Measurements from ENCODE around the gene CD1E. TPM values are rescaled to one million over a fixed set of nuclear protein-coding genes. Genes with fewer than 3 reads are reported as not detected.
"Not testable (repeated sequence)": the region's sequence is repeated elsewhere in the genome, so short reads cannot be mapped to it uniquely, and the experiment has no call there.

Gene CD1E
- total RNA-seq, 2 donors from 2014 or later, result not detected

DNA sequence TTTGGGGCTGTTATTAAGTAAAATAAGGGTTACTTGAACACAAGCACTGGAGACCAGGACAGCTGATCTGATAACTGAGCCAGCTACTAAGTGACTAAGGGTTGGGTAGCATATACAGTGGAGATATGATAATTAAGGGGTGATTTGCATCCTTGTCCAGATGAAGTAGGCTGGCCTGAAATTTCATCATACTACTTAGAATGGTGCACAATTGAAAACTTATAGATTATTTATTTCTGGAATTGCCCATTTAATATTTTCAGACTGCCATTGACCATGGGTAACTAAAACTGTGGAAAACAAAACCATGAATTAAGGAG is 18.5 kb upstream of the CD1E start:
- Mint-ChIP-seq H3K4me3 (no peak overlapping the region), H3K27ac (no peak overlapping the region), H3K36me3 (ENCODE audit: low read depth) (no peaks in the 10 kb centered on the region), H3K9me3 (peaks cover 5% of the 10 kb centered on the region), H3K27me3 (peaks cover 12% of the 10 kb centered on the region), H3K4me1 (no peaks in the 10 kb centered on the region)
- ATAC-seq (replicated peaks), result no peak

GRCh38 chr1:158336413-158336812 is 17.3 kb upstream of the CD1E start:
- H3K27me3 Mint-ChIP-seq, result peaks cover 12% of the 10 kb centered on the region
- H3K9me3 Mint-ChIP-seq; ATAC-seq (replicated peaks); H3K36me3 Mint-ChIP-seq (ENCODE audit: low read depth); H3K27ac Mint-ChIP-seq; H3K4me1 Mint-ChIP-seq; H3K4me3 Mint-ChIP-seq: not testable (repeated sequence)

DNA sequence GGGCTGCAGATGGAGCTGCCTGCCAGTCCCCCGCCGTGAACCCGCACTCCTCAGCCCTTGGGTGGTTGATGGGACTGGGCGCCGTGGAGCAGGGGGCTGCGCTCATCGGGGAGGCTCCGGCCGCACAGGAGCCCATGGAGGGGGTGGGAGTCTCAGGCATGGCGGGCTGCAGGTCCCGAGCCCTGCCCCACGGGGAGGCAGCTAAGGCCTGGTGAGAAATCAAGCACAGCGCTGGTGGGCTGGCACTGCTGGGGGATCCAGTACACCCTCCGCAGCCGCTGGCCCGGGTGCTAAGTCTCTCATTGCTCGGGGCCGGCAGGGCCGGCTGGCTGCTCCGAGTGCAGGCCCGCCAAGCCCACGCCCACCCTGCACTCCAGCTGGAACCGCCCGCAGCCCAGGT is 4.7 kb upstream of the CD1E start:
- not testable (repeated sequence) for H3K36me3 Mint-ChIP-seq (ENCODE audit: low read depth); H3K4me1 Mint-ChIP-seq; H3K27ac Mint-ChIP-seq; H3K9me3 Mint-ChIP-seq; ATAC-seq (replicated peaks); H3K4me3 Mint-ChIP-seq
- peaks cover 15% of the 10 kb centered on the region for H3K27me3 Mint-ChIP-seq

- H3K36me3 Mint-ChIP-seq (ENCODE audit: low read depth), result no peaks in the 10 kb centered on the region
- H3K4me3 Mint-ChIP-seq, result no peak overlapping the region
- peaks cover 37% of the 10 kb centered on the region for H3K27me3 Mint-ChIP-seq
- no peaks in the 10 kb centered on the region for H3K4me1 Mint-ChIP-seq
- H3K9me3 Mint-ChIP-seq, result no peaks in the 10 kb centered on the region
- ATAC-seq (replicated peaks), result no peak
- no peak overlapping the region for H3K27ac Mint-ChIP-seq
Measured at GRCh38 chr1:158354255-158354654, 561 bp downstream of the CD1E start.

DNA sequence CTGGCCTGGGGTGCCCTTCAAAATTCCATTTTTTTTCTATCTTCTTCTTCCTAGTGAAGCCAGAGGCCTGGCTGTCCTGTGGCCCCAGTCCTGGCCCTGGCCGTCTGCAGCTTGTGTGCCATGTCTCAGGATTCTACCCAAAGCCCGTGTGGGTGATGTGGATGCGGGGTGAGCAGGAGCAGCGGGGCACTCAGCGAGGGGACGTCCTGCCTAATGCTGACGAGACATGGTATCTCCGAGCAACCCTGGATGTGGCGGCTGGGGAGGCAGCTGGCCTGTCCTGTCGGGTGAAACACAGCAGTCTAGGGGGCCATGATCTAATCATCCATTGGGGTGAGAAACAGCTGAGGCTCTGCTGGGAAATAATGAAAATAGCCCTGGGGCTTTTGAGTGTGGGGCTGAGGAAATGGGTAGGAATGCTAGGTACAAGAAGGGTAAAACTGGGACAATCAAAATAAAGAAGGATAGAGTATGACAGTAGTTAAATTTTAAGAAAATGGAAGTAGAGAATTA is 2.1 kb downstream of the CD1E start:
- Mint-ChIP-seq H3K9me3 (no peaks in the 10 kb centered on the region), H3K27me3 (peaks cover 40% of the 10 kb centered on the region), H3K27ac (no peak overlapping the region), H3K4me3 (no peak overlapping the region), H3K4me1 (no peaks in the 10 kb centered on the region), H3K36me3 (ENCODE audit: low read depth) (no peaks in the 10 kb centered on the region)
- ATAC-seq (replicated peaks), result no peak

DNA sequence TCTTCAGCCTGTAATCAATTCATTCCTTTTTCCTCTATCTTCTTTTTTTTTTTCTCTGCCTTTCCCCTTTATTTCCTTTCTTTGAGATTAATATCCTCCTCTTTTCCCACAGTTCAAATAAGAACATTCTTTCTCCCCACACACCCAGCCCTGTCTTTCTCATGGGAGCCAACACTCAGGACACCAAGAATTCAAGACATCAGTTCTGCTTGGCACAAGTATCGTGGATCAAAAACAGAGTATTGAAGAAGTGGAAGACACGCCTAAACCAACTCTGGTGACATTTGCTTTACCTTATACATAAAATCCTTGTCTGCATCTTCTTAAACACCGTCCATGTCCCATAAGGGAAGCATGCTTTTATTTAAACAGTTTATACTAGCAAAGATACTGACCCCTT is 2.9 kb downstream of the CD1E start:
- no peak for ATAC-seq (replicated peaks)
- Mint-ChIP-seq H3K4me1 (no peaks in the 10 kb centered on the region), H3K4me3 (no peak overlapping the region), H3K36me3 (ENCODE audit: low read depth) (no peaks in the 10 kb centered on the region), H3K27me3 (peaks cover 40% of the 10 kb centered on the region), H3K9me3 (no peaks in the 10 kb centered on the region), H3K27ac (no peak overlapping the region)

GRCh38 chr1:158357441-158357840 is 3.7 kb downstream of the CD1E start:
- Mint-ChIP-seq H3K4me1 (no peaks in the 10 kb centered on the region), H3K27me3 (peaks cover 40% of the 10 kb centered on the region), H3K27ac (no peak overlapping the region), H3K4me3 (no peak overlapping the region), H3K36me3 (ENCODE audit: low read depth) (no peaks in the 10 kb centered on the region), H3K9me3 (no peaks in the 10 kb centered on the region)
- no peak for ATAC-seq (replicated peaks)

DNA sequence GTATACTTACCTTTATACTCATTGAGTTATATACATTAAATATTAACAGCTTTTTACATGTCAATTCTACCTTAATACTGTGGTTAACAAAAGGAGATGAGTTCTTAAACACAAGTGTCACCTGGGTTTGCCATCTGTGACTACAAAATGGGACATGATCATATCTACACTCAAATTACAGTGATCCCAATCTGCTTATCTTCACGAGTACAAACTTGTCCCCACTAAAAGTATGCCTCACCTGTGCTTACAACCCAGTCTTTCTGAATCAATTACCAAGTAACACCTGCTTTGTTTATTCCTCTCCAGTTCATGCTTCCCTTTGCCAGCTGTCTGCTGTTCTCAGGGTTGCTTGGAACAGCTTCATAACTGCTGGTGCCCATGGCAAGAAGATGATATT is 8.8 kb downstream of the CD1E start:
- Mint-ChIP-seq H3K27ac (no peak overlapping the region), H3K4me1 (no peaks in the 10 kb centered on the region), H3K36me3 (ENCODE audit: low read depth) (no peaks in the 10 kb centered on the region), H3K4me3 (no peak overlapping the region), H3K9me3 (no peaks in the 10 kb centered on the region), H3K27me3 (peaks cover 20% of the 10 kb centered on the region)
- ATAC-seq (replicated peaks), result no peak

GRCh38 chr1:158362941-158363340 is 9.2 kb downstream of the CD1E start:
- H3K4me1 Mint-ChIP-seq, result no peaks in the 10 kb centered on the region
- no peak for ATAC-seq (replicated peaks)
- peaks cover 21% of the 10 kb centered on the region for H3K27me3 Mint-ChIP-seq
- no peak overlapping the region for H3K4me3 Mint-ChIP-seq
- H3K27ac Mint-ChIP-seq, result no peak overlapping the region
- no peaks in the 10 kb centered on the region for H3K9me3 Mint-ChIP-seq
- no peaks in the 10 kb centered on the region for H3K36me3 Mint-ChIP-seq (ENCODE audit: low read depth)

- Mint-ChIP-seq H3K27me3 (peaks cover 24% of the 10 kb centered on the region), H3K4me3 (no peak overlapping the region), H3K4me1 (no peaks in the 10 kb centered on the region), H3K36me3 (ENCODE audit: low read depth) (no peaks in the 10 kb centered on the region), H3K9me3 (no peaks in the 10 kb centered on the region), H3K27ac (no peak overlapping the region)
- no peak for ATAC-seq (replicated peaks)
Measured at GRCh38 chr1:158366783-158367182, 13.1 kb downstream of the CD1E start.

DNA sequence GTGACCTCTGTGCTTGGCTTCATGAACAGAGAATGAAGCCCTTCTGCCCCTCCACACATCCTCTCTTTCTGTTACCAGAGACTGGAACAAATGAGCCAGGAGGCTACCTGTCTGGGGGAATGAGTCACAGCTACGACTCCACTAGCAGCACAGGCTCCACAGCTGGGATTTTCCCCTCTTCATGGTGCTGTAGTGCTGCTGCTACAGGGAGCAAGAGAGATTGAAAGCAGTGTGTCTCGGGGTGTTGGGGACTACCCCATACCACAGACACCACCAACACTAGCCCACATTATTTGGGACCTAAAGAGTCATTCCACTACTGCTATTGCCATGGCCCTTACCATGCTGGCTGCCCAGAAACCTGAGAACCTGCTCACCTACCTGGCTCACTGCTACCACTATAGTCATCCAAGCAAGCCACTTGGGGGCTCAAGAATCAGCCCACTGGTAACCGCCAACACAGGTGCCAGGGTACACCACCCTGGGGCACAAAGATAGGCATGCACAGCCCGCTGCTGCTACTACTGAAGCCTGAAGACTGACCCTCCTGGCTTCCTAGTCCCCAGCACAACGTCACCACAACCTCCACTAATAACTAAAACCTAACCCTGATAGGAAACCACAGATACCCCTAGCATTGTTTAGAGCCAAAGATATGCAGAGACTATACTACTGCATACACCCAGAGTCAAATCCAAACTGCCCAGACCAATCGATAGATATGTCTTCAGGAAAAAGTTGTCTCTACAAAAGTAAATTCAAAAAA is 17.7 kb downstream of the CD1E start:
- peak; percentile 99 for ATAC-seq (replicated peaks)
- Mint-ChIP-seq H3K4me3 (no peak overlapping the region), H3K4me1 (no peaks in the 10 kb centered on the region), H3K9me3 (no peaks in the 10 kb centered on the region), H3K27ac (no peak overlapping the region), H3K36me3 (ENCODE audit: low read depth) (no peaks in the 10 kb centered on the region), H3K27me3 (peaks cover 27% of the 10 kb centered on the region)

DNA sequence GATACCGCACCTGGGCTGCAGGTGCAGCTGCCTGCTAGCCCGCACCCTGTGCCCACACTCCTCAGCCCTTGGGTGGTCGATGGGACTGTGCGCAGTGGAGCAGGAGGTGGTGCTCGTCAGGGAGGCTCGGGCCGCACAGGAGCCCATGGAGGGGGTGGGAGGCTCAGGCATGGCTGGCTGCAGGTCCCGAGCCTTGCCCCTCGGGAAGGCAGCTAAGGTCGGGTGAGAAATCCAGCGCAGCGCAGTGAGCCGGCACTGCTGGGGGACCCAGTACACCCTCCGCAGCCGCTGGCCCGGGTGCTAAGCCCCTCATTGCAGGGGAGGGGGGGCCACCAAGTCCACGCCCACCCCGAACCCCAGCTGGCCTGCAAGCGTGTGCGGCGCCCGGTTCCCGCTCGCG is 20.4 kb downstream of the CD1E start:
- H3K9me3 Mint-ChIP-seq; H3K27ac Mint-ChIP-seq; ATAC-seq (replicated peaks); H3K4me1 Mint-ChIP-seq; H3K36me3 Mint-ChIP-seq (ENCODE audit: low read depth); H3K4me3 Mint-ChIP-seq: not testable (repeated sequence)
- H3K27me3 Mint-ChIP-seq, result peaks cover 40% of the 10 kb centered on the region

GRCh38 chr1:158374860-158375259 is 21.2 kb downstream of the CD1E start:
- no peak overlapping the region for H3K27ac Mint-ChIP-seq
- H3K9me3 Mint-ChIP-seq, result no peaks in the 10 kb centered on the region
- ATAC-seq (replicated peaks), result no peak

DNA sequence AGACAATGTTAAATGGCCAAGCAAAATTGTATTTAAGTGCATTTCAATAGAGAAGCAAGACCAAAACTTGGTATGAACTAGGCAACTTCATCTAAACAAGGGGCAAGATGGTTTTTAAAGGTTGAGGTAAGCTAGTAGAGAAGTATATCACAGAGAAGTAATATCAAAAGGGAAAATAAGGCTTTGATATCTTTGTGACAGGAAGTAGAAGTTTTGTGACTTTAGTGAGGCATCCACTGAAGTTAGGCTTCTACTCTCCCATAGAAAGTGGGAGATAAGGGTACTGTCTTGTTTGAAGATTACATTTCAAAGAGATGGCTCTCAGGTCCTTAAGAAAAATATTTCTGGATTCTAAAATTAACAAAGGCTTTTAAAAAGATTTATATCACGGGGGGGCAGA is 36.6 kb downstream of the CD1E start:
- Mint-ChIP-seq H3K4me3 (no peak overlapping the region), H3K27me3 (peaks cover 7% of the 10 kb centered on the region), H3K4me1 (no peaks in the 10 kb centered on the region), H3K27ac (no peak overlapping the region), H3K9me3 (no peaks in the 10 kb centered on the region), H3K36me3 (ENCODE audit: low read depth) (no peaks in the 10 kb centered on the region)
- ATAC-seq (replicated peaks), result no peak

More at GRCh38 chr1:158374860-158375259, 21.2 kb downstream of the CD1E start:
- Mint-ChIP-seq H3K27me3 (peaks cover 35% of the 10 kb centered on the region), H3K4me1 (no peaks in the 10 kb centered on the region), H3K4me3 (no peak overlapping the region), H3K36me3 (ENCODE audit: low read depth) (no peaks in the 10 kb centered on the region)

- ATAC-seq (replicated peaks), result no peak
- no peaks in the 10 kb centered on the region for H3K9me3 Mint-ChIP-seq
- no peak overlapping the region for H3K27ac Mint-ChIP-seq
- H3K27me3 Mint-ChIP-seq, result peaks cover 10% of the 10 kb centered on the region
- H3K4me1 Mint-ChIP-seq, result no peaks in the 10 kb centered on the region
- H3K36me3 Mint-ChIP-seq (ENCODE audit: low read depth), result no peaks in the 10 kb centered on the region
- H3K4me3 Mint-ChIP-seq, result no peak overlapping the region
Measured at GRCh38 chr1:158391099-158391498, 37.4 kb downstream of the CD1E start.

DNA sequence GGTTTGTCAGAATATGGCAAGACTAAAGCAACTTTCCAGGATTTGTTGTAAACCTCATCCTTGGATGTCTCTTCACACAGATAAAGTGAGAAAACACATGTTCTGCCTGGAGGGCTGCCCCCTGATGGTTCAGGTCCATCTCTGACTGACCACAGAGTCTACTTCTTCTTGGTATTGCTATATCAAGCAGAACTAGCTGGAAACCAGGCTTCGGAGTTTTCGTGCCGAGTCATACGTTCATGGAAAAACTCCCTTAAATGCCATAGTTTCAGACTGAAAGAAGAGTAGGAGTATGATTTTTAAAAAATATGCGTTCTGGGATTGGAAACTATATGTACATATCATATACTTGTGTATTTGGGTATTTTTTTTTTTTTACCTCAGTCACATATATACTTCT is 39.8 kb downstream of the CD1E start:
- no peak for ATAC-seq (replicated peaks)
- H3K27me3 Mint-ChIP-seq, result peaks cover 14% of the 10 kb centered on the region

More for the DNA sequence above, 39.8 kb downstream of the CD1E start:
- no peak overlapping the region for H3K4me3 Mint-ChIP-seq
- H3K4me1 Mint-ChIP-seq, result no peaks in the 10 kb centered on the region
- no peak overlapping the region for H3K27ac Mint-ChIP-seq
- H3K9me3 Mint-ChIP-seq, result no peaks in the 10 kb centered on the region
- no peaks in the 10 kb centered on the region for H3K36me3 Mint-ChIP-seq (ENCODE audit: low read depth)
